ENCODE data around the gene GPC6.

Gene GPC6

GRCh38 chr13:94309997-94310855, 1083.6 kb downstream of the GPC6 start:
- no peak for DNase-seq (ENCODE audit: extremely low read depth, low read depth)

GRCh38 chr13:94311893-94312292, 1085.3 kb downstream of the GPC6 start:
- TF ChIP-seq CTCF (IDR thresholded peaks at IDR 0.05; ENCODE audit: low read depth, low read length) = no peak
- DNase-seq (ENCODE audit: extremely low read depth, low read depth) = no peak

More at GRCh38 chr13:94309997-94310855, 1083.6 kb downstream of the GPC6 start:
- no peak for TF ChIP-seq CTCF (IDR thresholded peaks at IDR 0.05; ENCODE audit: low read depth, low read length)

GRCh38 chr13:94312511-94313216, 1086.1 kb downstream of the GPC6 start:
- no peak for TF ChIP-seq CTCF (IDR thresholded peaks at IDR 0.05; ENCODE audit: low read depth, low read length)
- DNase-seq (ENCODE audit: extremely low read depth, low read depth) = no peak

- no peak for DNase-seq (ENCODE audit: extremely low read depth, low read depth)
These were observed 1086.8 kb downstream of the GPC6 start for GRCh38 chr13:94313321-94313910.

GRCh38 chr13:94313926-94314325, 1087.3 kb downstream of the GPC6 start:
- TF ChIP-seq CTCF (IDR thresholded peaks at IDR 0.05; ENCODE audit: low read depth, low read length) = no peak
- DNase-seq (ENCODE audit: extremely low read depth, low read depth) = no peak

More at GRCh38 chr13:94313321-94313910, 1086.8 kb downstream of the GPC6 start:
- TF ChIP-seq CTCF (IDR thresholded peaks at IDR 0.05; ENCODE audit: low read depth, low read length) = no peak

GRCh38 chr13:94315188-94315587, 1088.6 kb downstream of the GPC6 start:
- TF ChIP-seq CTCF (IDR thresholded peaks at IDR 0.05; ENCODE audit: low read depth, low read length) = no peak

More at GRCh38 chr13:94315188-94315587, 1088.6 kb downstream of the GPC6 start:
- no peak for DNase-seq (ENCODE audit: extremely low read depth, low read depth)

Data from AG09319 (cell line).